Activated CD8-positive, alpha-beta memory T cell treated with anti-CD3 and anti-CD28 coated beads, Interleukin-2, amount 50 U/mL, for 48 hours (primary cell): ENCODE data around the gene GSK3B.

Source experiments
- DNase-seq: peaks from one replicate; pipeline ENCODE4 v3.0.0-alpha.2; 2020

The GSK3B gene

DNA sequence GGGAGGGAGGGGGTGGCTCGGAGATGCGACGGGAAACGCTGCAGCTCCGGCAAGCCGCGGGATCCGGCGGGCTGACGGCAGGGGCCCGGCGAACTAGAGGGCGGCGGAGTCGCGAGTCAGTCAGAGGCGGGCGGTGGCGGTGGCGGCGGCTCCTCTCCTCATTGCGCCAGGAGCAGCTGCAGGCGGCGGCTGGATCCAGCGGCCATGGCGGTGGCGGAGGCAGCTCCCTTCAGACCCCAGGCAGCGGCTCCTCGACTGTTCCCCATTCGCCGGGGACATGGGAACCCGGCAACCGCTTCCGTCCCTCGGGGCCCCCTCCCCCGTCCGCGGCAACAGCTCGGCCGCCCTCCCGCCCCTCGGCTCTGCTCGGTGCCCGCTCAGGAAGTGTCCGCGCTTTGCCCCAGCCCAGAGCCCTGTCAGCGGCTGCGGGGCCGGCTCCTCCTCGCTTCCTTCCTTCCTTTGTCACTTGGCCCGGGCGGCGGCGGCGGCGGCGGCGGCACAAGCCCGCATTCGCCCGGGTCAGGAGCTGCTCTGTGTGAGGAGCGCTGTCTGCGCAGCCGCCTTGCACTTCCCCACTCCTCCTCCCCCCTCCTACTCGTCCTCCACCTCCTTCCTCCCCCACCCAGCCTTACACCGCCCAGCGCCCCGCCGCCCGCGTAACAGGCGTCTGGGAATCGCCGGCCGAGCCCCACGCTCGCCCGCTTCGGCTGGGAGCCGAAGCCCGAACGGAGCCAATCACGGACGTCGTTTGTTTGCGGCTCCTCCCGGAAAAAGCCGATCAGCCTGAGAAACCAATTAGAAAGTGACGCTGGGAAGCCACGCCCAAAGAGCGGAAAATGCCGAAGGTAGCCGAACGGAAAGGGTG is at the start of gene GSK3B:
GSK3B (minus strand) TSS at position 537 of the 865 bp plus-strand sequence. CDS start 1,013 bp downstream, outside the sequence.
- peak; percentile 96 for DNase-seq

DNA sequence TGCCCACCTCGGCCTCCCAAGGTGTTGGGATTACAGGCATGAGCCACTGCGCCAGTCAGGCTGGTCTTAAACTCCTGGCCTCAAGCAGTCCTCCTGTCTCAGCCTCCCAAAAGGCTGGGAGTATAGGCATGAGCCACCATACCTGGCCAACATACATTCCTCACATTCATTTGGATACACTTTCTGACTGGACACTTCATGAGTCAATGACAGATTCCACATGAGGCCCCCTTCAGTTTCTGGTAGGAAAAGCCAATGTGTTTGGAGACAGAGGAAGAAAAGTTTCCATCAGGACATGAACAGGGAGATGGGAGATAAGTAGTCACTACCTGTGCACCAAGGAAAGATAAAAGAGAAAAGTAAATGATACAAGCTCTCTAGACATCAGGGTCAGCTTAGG is 49.4 kb upstream of the GSK3B start:
- no peak for DNase-seq

DNA sequence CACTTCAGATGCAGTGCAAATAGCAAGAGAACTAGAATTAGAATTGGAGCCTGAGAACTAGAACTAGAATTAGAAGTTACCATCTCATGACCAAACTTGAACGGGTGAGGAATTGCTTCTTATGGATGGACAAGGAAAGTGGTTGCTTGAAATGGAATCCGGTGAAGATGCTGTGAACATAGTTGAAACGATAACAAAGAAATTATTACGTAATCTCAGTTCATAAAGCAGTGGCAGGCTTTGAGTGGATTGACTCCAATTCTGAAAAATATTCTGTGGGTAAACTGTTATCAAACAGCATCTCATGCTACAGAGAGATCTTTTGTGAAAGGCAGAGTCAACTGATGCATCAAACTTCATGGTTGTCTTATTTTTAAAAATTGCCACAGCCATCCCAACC is 48.0 kb upstream of the GSK3B start:
- no peak for DNase-seq

DNA sequence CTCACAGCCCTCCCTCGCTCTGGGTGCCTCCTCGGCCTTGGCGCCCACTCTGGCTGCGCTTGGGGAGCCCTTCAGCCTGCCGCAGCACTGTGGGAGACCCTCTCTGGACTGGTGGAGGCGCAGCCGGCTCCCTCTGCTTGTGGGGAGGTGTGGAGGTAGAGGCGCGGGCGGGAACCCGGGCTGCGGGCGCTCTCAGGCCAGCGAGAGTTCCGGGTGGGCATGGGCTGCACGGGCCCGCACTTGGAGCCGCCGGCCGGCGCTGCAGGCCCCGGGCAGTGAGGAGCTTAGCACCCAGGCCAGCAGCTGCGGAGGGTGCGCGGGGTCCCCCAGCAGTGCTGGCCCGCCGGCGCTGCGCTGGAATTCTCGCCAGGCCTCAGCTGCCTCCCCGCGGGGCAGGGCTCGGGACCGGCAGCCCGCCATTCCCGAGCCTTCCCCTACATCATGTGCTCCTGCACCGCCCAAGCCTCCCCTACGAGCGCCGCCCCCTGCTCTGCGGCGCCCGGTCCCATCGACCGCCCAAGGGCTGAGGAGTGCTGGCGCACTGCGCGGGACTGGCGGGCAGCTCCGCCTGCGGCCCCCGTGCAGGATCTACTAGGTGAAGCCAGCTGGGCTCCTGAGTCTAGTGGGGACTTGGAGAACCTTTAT is 46.0 kb upstream of the GSK3B start:
- DNase-seq, result no peak

DNA sequence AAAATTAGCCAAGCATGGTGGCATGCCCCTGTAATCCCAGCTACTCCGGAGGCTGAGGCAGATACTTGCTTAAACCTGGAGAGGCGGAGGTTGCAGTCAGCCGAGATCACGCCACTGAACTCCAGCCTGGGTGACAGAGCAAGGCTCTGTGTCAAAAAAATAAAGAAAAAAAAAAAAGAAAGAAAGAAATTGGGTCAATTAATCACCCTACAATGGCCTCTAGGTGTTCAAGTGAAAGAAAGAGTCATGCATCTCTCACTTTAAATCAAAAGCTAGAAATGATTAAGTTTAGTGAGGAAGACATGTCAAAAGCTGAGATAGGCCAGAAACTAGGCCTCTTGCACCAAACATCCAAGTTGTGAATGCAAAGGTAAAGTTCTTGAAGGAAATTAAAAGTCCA is 44.9 kb upstream of the GSK3B start:
- DNase-seq, result no peak

DNA sequence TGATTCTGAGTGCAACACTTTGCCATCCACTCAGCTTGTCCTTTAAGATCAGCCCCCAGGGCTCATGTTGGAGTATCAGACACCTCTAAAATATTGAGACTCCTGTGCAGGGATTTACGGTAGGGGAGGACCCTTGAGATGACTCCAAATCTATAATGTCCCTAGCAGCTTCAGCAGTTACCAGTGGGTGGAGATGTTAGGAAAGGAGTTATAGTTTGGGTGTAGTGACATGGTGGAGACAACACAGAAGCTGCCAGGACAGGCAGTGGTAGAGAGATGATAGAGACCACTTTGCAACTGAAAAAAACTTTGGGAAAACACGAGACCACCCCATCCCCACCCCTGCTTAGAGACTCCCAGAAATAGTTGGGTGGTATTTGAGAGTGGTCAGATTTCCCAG is 43.3 kb upstream of the GSK3B start:
- no peak for DNase-seq

DNA sequence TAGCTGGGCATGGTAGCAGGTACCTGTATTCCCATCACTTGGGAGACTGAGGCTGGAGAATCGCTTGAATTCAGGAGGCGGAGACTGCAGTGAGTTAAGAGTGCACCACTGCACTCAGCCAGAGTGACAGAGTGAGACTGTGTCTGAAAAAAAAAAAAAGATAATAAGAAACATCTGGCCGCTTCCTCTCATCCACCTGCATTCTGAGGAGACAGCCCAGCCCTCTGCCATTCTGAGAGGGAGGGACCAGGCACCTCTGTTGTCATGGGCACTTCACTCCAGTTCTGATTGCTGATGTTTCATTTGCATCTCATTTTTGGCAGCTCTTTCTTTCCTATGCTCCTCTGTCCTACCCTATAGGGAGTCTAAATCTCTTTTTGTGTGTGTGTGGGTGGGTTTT is 36.4 kb upstream of the GSK3B start:
- no peak for DNase-seq

DNA sequence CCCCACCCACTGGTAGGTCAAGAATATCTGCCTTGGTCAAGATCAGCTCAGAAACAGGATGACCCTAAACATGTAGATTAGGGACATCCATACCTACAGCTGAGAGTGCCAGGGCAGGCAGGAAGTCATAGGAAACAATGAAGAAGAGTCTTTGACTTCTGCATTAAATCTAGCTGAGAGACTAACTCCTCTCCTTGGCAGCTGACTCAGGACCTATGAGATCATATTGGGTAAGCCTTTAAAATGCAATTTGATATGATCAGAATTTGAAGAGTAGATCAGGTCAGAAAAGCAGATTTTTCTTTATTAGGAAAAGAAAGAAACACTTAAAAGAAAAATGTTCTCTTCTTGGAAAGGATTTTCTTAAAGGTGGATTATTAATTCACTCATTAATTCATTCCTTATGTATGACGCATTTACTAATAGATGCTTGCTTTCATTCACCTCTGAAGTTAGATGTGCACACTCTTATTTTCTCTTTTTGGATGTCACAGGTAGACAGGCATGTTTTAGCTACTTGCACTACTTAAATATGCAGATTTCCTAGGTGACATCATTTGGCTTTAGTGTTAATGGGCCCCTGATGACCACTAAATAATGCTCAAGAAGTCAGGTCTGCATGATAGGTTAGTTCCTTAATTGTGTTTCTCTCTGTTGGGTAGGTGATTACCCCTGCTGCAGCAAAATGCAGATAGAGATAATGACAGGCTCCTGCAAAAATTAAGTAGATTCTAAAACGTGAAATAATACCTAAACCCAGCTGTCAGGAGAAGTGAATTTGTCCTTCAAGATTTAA is 35.7 kb upstream of the GSK3B start:
- DNase-seq, result no peak

DNA sequence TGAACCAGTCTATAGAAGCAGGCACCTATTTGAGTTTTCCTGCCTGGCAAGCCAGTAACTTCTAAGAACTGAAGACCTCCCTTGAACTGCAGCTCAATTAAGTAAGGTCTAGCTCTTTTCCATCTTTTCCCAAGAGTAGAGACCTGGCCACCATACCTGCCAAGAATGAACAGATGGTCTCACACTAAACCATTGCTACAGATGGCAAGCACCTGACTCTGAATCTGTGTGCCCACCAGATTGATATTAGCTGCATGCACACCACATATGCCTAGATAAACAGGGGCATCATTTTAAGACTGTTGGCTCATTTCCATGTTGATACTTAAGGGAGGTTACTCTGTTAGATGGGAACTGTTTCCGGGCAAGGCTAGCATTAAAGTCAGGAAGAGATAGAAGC is 34.8 kb upstream of the GSK3B start:
- no peak for DNase-seq

DNA sequence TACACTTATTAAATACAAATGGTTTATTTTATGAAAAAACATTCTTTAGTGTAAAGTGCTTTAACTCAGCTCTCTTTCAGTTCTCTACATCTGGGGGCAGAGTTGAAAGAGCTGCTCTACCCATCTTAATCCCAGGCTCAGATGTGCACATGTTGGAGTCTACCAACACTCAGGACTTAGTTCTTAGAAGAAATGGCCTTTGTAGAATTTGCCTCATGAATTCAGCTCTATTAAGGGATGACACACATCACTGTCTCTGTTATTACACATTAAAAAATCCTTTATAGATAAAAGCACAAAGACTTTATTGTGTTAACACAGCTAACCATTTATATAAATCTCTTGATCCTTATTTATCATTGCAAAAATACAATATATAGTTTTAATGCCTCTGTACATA is 31.7 kb upstream of the GSK3B start:
- no peak for DNase-seq

DNA sequence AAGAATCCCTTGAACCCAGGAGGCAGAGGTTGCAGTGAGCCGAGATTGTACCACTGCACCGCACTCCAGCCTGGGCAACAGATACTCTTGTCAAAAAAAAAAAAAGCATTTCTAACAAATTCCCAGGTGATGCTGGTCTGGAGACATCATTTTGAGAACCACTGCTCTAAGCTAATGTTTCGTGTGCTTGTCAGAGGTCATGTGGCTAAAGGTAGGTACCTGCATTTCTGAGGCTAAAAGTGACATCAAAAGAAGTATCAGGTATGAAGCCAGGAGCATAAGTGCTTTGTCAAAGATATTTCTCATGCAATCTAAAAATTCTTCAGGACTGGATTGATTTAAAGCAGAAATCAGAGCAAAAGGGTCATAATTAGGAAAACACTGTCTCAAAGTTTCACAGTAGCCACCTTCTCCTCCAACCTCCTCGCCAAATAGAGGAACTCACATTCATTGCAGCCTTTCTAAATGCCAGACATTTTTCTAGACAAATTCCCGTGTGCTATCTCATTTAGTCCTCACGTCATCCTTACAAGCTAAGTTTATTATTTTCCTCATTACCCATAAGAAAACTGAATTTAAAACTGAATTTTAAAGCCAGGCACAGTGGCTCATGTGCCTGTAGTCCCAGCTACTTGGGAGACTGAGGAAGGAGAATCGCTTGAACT is 25.7 kb upstream of the GSK3B start:
- no peak for DNase-seq

DNA sequence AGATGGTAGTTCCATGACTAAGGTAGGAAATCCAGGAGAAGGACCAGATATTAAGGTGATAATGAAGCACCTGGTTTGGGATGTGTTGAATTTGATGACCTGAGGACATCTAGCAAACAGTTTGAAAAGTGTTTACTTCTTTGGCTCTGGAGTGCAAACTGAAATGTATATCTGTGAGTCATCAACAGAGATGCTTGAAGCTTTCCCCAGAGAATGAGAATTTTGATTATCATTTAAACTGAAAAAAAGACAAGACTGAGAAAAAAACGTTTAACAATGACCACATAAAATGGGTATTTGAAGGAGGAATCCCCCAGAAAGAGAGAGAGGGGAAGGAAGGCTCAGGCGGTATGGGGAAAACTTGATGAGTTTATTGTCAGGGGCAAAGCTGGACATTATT is 20.7 kb upstream of the GSK3B start:
- no peak for DNase-seq

DNA sequence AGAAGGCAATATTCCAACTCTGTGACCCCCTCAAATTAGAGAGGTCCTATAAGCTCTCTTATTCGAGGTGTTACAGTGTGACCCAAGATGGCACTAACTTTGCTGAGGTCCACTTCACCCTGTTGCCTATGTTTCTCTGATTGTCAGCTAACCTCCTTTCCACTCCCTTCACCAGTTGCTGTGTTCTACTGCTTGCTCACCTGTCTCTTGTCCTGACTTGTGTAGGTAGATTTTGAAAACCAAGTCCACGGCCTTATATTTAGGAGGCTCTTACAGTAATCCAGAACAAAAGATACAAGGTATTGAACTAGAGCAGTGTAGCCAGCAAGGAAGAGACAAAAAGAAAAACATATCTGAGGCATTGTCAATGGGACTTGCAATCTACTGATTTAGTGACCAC is 20.1 kb upstream of the GSK3B start:
- DNase-seq, result no peak

DNA sequence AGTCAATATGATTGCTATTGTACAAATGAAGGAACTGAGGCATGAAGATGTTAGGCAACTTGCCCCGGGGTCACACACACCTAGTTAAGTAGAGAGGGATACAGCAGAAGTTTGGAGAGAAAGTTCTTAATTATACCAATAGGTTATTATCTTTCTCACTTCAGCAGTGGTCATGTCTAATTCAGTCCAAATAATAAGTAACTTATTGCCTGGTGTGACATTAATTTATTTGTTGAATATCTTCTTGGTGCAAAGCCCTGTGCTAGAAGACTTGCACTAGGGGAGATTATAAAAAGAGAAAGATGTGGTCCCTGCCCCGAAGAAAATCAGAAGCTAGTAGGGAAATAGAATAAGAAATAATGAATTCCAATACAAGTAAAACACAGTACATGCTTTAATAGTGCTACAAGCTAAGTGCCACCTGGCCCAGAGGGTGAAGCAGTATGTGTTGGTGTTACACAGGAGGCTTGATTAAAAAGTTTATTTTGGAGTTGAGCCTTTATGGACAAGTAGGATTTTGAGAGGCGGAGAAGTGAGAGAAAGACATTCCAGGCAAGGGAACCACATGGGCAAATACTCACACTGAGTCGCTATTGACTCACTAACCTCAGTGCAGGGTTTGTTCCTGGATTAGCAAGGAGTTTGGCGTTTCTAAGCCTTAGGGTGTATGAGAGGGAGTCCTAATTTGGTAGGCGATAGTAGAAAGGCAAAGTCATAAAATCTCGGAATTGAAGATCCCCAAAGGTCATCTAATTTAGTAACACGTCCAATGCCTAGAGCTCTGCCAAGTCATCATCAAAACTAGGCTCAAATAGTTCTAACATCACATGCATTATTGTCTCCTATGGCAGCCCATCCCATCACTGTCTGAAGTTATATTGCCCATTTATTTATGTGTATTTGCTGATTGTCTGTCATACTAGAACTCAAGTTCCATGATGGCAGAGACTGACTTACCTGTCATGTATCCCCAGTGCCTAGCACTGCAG is 19.2 kb upstream of the GSK3B start:
- DNase-seq, result no peak

DNA sequence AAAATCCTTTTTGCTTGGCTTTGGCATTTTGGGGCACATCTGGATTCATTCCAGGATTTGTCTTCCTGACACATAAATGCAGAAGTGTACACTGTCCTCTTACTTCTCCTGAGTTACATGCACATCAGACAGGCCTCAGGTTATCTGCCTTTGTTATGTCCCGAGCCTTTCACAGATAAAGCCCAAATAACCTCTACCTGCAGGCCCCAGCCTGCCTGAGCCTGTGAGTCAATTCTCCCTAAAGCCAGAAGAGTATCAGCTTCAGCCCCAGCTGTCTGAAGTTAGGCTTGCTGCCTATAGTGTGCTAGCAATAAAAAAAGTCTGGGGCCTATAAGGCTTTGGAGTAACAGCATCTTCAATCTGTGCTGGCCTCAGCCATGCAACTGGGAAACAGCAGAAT is 17.7 kb upstream of the GSK3B start:
- no peak for DNase-seq

DNA sequence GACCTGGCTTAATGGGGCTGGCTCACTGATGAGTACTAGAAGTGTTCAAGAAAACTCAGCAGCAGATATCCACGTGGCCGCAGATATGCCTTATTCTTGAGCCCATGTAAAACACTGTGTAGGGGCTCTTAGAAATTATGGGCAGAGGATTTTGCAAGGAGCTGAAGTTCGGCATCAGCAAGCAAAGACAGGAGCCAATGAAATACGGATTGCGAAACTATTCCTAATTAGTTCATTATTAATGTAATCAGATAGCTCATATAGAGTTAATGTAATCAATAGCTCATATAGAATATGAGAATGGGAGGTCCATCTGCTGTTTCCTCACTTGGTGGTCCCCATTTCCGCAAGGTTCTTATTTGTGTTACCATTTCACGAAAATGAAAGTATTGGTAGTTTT is 9.0 kb upstream of the GSK3B start:
- no peak for DNase-seq

DNA sequence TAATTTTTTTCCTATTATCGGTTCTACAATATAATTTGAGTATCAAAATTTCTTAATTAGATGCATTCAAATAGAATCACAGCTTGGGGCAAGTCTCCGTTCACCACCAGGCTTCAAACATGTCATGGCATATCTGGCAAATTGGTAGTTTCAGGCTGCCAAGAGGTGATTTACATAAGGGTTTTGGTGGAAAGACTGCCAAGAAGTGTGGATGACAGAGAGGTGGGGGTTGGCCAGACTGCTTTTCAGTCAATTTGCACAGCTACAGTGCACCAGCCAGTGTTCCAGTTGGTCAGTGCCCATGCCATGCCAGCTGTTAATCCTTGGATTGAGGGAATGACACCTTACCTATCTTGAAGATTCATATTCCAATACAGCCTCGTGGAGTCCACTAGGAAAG is 8.4 kb upstream of the GSK3B start:
- DNase-seq, result no peak

DNA sequence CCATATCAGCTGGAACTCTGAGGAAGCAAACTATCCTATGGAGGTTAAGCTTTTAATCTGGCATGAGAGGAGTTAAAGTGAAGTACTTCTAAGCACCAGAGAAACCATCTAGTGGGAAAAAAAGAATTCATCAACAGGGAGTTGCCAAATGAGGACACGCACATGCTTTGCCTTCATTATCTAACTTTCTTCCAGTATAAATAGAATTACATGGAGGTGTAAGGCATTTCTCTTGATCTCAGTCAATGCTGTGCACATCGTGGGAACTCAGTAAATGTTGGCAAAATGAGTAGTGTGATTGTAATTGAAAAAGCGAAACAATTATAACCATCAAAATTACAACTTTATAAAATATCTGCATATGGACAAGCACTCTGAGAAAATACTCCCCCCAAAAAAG is 8.0 kb upstream of the GSK3B start:
- no peak for DNase-seq

DNA sequence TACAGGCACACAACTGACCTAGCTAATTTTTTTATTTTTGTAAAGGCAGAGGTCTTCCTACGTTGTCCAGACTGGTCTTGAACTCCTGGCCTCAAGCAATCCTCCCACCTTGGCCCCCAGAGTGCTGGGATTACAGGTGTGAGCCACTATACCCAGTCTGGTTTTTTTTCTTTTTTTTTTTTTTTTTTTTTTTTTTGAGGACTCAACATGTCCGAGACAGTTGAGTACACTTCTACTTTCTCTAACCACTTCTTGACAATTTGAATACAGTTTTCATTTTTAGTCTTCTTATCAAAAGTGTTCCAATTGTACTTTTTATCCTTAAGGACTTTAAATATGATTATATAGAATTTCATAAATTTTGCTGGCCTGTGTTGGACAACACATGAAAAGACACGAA is 7.4 kb upstream of the GSK3B start:
- no peak for DNase-seq

DNA sequence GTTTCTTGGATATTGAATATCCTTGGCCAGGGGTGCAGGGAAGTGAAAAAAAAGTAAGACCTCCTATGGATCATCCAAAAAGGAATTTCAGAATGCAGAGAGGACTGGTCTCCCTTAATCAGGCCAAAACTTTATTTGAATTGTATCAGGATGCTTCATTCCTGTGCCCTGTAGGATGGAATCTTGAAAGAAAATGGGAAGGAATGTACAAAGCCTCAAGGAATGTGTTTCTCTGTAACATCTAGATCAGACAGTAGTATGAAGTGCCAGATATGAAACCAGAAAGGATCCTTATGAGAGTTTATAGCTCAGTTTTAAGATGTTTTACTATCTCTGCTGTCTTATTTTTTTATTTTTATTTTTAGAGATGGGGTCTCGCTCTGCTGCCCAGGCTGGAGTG is 6.5 kb upstream of the GSK3B start:
- no peak for DNase-seq

DNA sequence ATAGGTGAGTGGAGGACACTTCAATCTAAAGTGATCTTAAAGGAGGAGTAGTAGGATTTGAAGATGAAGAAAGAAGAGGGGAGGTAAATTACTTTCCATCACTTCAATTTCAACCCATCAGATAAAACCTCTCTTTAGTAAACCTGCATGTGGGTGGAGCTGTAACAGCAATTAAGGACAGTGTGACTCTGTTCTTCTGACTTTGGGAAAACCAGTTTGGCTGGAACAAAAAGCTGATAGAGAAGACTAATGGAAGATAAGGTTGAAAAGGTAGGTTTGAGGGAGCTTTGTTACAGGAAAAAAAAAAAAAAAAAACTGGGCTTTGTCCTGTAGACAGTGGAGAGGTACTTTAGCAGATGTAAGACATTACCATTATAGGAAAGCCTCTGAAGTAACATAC is 4.5 kb upstream of the GSK3B start:
- DNase-seq, result no peak

DNA sequence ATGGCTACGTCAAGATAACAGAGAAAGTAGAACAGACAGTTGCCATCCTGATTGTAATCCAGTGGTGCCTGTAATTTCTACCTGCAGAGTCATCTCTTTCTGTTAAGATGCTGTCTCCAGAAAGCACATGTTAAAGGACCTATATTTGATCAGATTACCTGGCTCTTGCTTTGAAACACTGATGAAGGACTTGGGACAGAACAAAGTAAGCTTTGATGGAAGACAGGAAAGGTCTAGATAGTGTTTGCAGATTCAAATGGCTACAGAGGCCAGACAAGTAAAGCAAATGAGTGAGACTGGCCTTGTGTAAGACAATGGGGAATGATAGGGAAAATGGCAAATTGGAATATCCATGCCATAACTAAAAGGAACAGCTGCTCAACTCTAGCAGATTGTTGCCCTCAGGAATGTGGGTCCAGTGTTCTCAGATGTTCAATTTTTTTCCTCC is 1.8 kb upstream of the GSK3B start:
- no peak for DNase-seq
